Measurements from ENCODE around the gene HK3. TPM values are rescaled to one million over a fixed set of nuclear protein-coding genes. Genes with fewer than 3 reads are reported as not detected.

HK3 gene
- total and polyA plus RNA-seq, 2 of the 8 experiments (the other 6 are each of a cell fraction or from before 2014, with no cell fraction given) = not detected

- no peak overlapping the region for H2BK15ac ChIP-seq (ENCODE audit: low read length)
- H3K4me1 ChIP-seq (replicated peaks in 1 of 4; ENCODE audit: control insufficient read depth in 3 of 4, insufficient read depth in 4 of 4, low read length in 3 of 4) = no peaks in the 10 kb centered on the region
- H2BK120ac ChIP-seq (replicated peaks; ENCODE audit: low read depth, low read length) = no peak overlapping the region
- H3K14ac ChIP-seq (ENCODE audit: insufficient read length) = no peak overlapping the region
- no peak overlapping the region for H3K56ac ChIP-seq (replicated peaks; ENCODE audit: insufficient read length, low read depth, low read length)
- H3K79me2 ChIP-seq (ENCODE audit: control insufficient read depth in 1 of 2, insufficient read depth in 2 of 2, low read length in 2 of 2) = no peaks in the 10 kb centered on the region
- H2AFZ ChIP-seq (ENCODE audit: low read length) = no peak overlapping the region
- H2AK5ac ChIP-seq (ENCODE audit: low read depth, low read length) = no peak overlapping the region
- no peak overlapping the region for H2BK5ac ChIP-seq (ENCODE audit: low read depth, low read length)
- H3K9me3 ChIP-seq (ENCODE audit: insufficient read depth in 2 of 2, low read depth in 1 of 2, low read length in 1 of 2) = no peaks in the 10 kb centered on the region
- no peaks in the 10 kb centered on the region for H4K20me1 ChIP-seq (replicated peaks in 1 of 2; ENCODE audit: control insufficient read depth in 1 of 2, insufficient read depth in 2 of 2, low read length in 2 of 2)
- H2BK12ac ChIP-seq (ENCODE audit: low read depth, low read length) = no peak overlapping the region
- H4K5ac ChIP-seq (ENCODE audit: insufficient read length, low read depth, low read length) = no peak overlapping the region
- FAIRE-seq (no peak), DNase-seq (ENCODE audit: low read depth in 1 of 2, low spot score in 2 of 2) (no peak)
- no peak overlapping the region for H3K23ac ChIP-seq (ENCODE audit: insufficient read length)
- no peak overlapping the region for H3K27ac ChIP-seq (ENCODE audit: low read depth, low read length)
- no peak overlapping the region for H3K9ac ChIP-seq (replicated peaks in 1 of 4; ENCODE audit: extremely low read depth in 1 of 4, low read depth in 3 of 4, low read length in 3 of 4)
- no peak overlapping the region for H3K18ac ChIP-seq (ENCODE audit: extremely low read depth, low read length)
- POLR2A ChIA-PET (ENCODE audit: partially characterized antibody) = no interaction called here
- CTCF ChIA-PET (ENCODE audit: partially characterized antibody) = interaction anchor here (0.5 to 2.1 kb wide), 10 partner anchors 9 to 216 kb away, joined by 3 to 10 read pairs (median 3); partner anchors contain the start of gene HK3
- no peak overlapping the region for H4K91ac ChIP-seq (replicated peaks; ENCODE audit: insufficient read length, low read length)
- no peaks in the 10 kb centered on the region for H3K36me3 ChIP-seq (ENCODE audit: control insufficient read depth in 2 of 4, insufficient read depth in 4 of 4, low read length in 3 of 4)
- H4K8ac ChIP-seq (ENCODE audit: extremely low read depth, insufficient read depth, low read length) = no peak overlapping the region
- H3K23me2 ChIP-seq (ENCODE audit: low read depth, low read length) = no peaks in the 10 kb centered on the region
- no peak overlapping the region for H3K4me3 ChIP-seq (ENCODE audit: extremely low read depth in 1 of 4, insufficient read depth in 2 of 4, low read depth in 3 of 4, low read length in 4 of 4)
- 81% methylated on average over 4 of the region's 4 CpGs; no CpG with 5 or more reads in 1 of the 2 experiments for WGBS, 2 experiments (ENCODE audit: extremely low coverage in 1 of 2, insufficient coverage in 1 of 2, insufficient read length in 1 of 2, insufficient replicate concordance in 2 of 2, low coverage in 1 of 2, low lambda C conversion rate in 2 of 2, missing lambda C conversion rate in 1 of 2)
- H3K27me3 ChIP-seq (replicated peaks in 1 of 4; ENCODE audit: control insufficient read depth in 3 of 4, extremely low read depth in 1 of 4, insufficient read depth in 3 of 4, low read length in 3 of 4) = no peaks in the 10 kb centered on the region
- no peak overlapping the region for H3K4me2 ChIP-seq (ENCODE audit: insufficient read depth in 1 of 2, low read depth in 2 of 2, low read length in 2 of 2)
- no peak overlapping the region for H2BK20ac ChIP-seq (ENCODE audit: low read length)
- no peaks in the 10 kb centered on the region for H3K79me1 ChIP-seq (ENCODE audit: low read depth, low read length)
- H3K4ac ChIP-seq (replicated peaks; ENCODE audit: insufficient read length, low read depth, low read length) = no peak overlapping the region
- TF ChIP-seq E2F6 (IDR thresholded peaks at IDR 0.05) (no peak), SIN3A (conservative IDR thresholded peaks at IDR 0.05 in 1 of 2, IDR thresholded peaks at IDR 0.05 in 1 of 2; ENCODE audit: low read depth in 1 of 2, low read length in 2 of 2) (no peak), CEBPB (IDR thresholded peaks at IDR 0.05; ENCODE audit: low read depth, low read length) (no peak), KDM5A (IDR thresholded peaks at IDR 0.05; ENCODE audit: low read length) (no peak), ZNF274 (IDR thresholded peaks at IDR 0.05; ENCODE audit: borderline replicate concordance, extremely low read depth, low read length) (no peak), EP300 (IDR thresholded peaks at IDR 0.05; ENCODE audit: borderline replicate concordance in 1 of 2, low read depth in 2 of 2, low read length in 2 of 2) (no peak), POLR2A (IDR thresholded peaks at IDR 0.05; ENCODE audit: control extremely low read depth in 1 of 2, low read depth in 2 of 2, low read length in 2 of 2) (no peak), SP2 (IDR thresholded peaks at IDR 0.05; ENCODE audit: low read length) (no peak), KDM4A (IDR thresholded peaks at IDR 0.05; ENCODE audit: low read depth, low read length, severe bottlenecking) (no peak), JUN (IDR thresholded peaks at IDR 0.05; ENCODE audit: low read depth, low read length) (no peak), HDAC6 (IDR thresholded peaks at IDR 0.05; ENCODE audit: low read depth, low read length) (no peak), BRCA1 (IDR thresholded peaks at IDR 0.05; ENCODE audit: low read depth, low read length) (no peak), SP1 (IDR thresholded peaks at IDR 0.05; ENCODE audit: low read depth, low read length) (no peak), RBBP5 (IDR thresholded peaks at IDR 0.05; ENCODE audit: borderline replicate concordance, low read depth, low read length) (no peak), GTF2F1 (IDR thresholded peaks at IDR 0.05; ENCODE audit: borderline replicate concordance, low read depth, low read length) (no peak)
Measured at GRCh38 chr5:176884571-176884890, 14.6 kb downstream of the HK3 start.

All from H1 (cell line).